Gastroesophageal sphincter (tissue), 3 donors: ENCODE measurements around the gene TUSC2.

Experiments
- EP300 ChIP-seq: sonication (generic); formaldehyde crosslinking; IDR thresholded peaks from one replicate; pipeline ENCODE4 v1.6.1; 2017; ENCODE audit warnings: antibody characterized with exemption, mild to moderate bottlenecking
- POLR2A ChIP-seq, 2 donors: fragments of 450-650 bp; IDR thresholded peaks; one replicate each; pipeline ENCODE4 v1.6.1; 2017; ENCODE audit warnings: antibody characterized with exemption in 2 of 2, mild to moderate bottlenecking in 2 of 2, moderate library complexity in 1 of 2
- POLR2AphosphoS5 ChIP-seq: sonication (generic); formaldehyde crosslinking; IDR thresholded peaks from one replicate; pipeline ENCODE4 v1.6.1; 2017; ENCODE audit warnings: antibody characterized with exemption
- TF ChIP-seq, protein P1 (sequence below), 4 experiments: fragments of 200-600 bp in 2 of 4; fragments of 450-650 bp in 2 of 4; sonication (generic) in 1 of 4; IDR thresholded peaks; one replicate each; pipeline ENCODE4 v1.5.1; 2017 to 2019; ENCODE audit warnings: antibody characterized with exemption in 4 of 4, mild to moderate bottlenecking in 2 of 4, moderate library complexity in 2 of 4

DNA sequence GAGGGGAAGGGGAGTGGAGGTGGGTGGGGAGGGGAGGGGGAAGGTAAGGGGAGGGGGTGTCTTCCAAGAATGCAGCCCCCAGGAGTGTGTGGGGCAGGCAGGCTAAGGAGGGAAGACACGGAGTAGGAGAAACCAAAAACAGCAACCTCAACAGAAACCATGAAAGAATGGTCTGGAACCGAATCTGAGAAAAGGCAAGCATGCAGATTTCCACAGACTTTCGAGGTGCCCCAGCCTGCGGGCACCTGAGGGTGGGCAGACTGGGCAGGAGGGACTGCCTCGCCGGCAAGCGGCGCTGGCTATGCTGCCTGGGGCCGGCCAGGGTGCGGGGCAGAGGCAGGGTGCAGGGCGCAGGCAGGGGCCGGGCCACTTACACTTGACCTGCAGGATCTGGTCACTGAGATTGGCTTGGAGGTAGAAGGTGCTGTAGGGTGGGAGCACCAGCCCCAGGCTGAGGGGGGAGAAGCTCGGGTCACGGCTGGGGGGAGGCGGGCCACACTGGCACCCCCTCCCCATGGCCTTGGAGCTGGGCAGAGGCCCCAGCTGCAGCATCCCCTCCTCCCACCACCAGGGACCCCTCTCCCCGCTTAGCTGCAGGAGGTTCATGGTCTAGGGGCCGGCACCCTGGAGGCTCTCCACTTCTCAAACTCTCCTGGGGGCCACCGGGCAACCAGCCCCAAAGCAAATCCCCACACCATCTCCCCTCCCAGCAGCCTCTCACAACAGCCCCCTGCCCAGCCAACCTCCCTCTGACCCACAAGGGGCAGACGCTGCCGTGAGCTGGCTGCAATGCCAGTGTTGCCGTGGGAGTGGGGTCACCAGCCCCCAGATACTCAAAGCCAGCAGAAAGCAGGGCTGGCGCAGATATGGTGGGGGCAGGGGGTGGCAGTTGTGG is 46.6 kb upstream of the TUSC2 start:
- TF ChIP-seq, protein P1, sequence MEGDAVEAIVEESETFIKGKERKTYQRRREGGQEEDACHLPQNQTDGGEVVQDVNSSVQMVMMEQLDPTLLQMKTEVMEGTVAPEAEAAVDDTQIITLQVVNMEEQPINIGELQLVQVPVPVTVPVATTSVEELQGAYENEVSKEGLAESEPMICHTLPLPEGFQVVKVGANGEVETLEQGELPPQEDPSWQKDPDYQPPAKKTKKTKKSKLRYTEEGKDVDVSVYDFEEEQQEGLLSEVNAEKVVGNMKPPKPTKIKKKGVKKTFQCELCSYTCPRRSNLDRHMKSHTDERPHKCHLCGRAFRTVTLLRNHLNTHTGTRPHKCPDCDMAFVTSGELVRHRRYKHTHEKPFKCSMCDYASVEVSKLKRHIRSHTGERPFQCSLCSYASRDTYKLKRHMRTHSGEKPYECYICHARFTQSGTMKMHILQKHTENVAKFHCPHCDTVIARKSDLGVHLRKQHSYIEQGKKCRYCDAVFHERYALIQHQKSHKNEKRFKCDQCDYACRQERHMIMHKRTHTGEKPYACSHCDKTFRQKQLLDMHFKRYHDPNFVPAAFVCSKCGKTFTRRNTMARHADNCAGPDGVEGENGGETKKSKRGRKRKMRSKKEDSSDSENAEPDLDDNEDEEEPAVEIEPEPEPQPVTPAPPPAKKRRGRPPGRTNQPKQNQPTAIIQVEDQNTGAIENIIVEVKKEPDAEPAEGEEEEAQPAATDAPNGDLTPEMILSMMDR (IDR thresholded peaks at IDR 0.05): no peak
- TF ChIP-seq POLR2A (IDR thresholded peaks at IDR 0.05) (no peak), EP300 (no peak), POLR2AphosphoS5 (no peak)
